ENCODE data around the gene COL4A2. TPM values are rescaled to one million over a fixed set of nuclear protein-coding genes. Genes with fewer than 3 reads are reported as not detected.

The COL4A2 gene
- total RNA-seq, 1 experiment from 2014 or later: 74.5 TPM

- ATAC-seq: no peak
- Histone ChIP-seq H3K79me2 (ENCODE audit: low read length) (peaks cover 17% of the 10 kb centered on the region), H3K9me2 (replicated peaks; ENCODE audit: low read length) (no peaks in the 10 kb centered on the region), H3F3A (ENCODE audit: low read length, unreplicated experiment) (no peaks in the 10 kb centered on the region), H3K4me1 (ENCODE audit: insufficient read depth, low read length) (no peaks in the 10 kb centered on the region), H3K4me3 (ENCODE audit: low read length) (no peak overlapping the region), H2AFZ (ENCODE audit: low read length) (no peak overlapping the region), H4K20me1 (ENCODE audit: low read length) (no peaks in the 10 kb centered on the region), H3K27me3 (ENCODE audit: low read length) (no peaks in the 10 kb centered on the region), H3K27ac (ENCODE audit: low read length) (no peak overlapping the region), H3K9me3 (ENCODE audit: low read length) (no peaks in the 10 kb centered on the region), H3K9ac (ENCODE audit: low read length) (no peak overlapping the region), H3K36me3 (ENCODE audit: low read depth, low read length) (no peaks in the 10 kb centered on the region), H3K4me2 (ENCODE audit: low read length) (no peak overlapping the region)
- ChIA-PET POLR2A (ENCODE audit: unreplicated experiment) (no interaction called here), CTCF (no interaction called here)
- DNase-seq: no peak
- no peak for TF ChIP-seq EZH2 (IDR thresholded peaks at IDR 0.05; ENCODE audit: low read length, unreplicated experiment)
- TF ChIP-seq EZH2phosphoT487 (IDR thresholded peaks at IDR 0.05; ENCODE audit: borderline replicate concordance, low read length): no peak
- no peak for TF ChIP-seq CTCF (conservative IDR thresholded peaks at IDR 0.05; ENCODE audit: low read depth, low read length)
- intact Hi-C loops (cut with micrococcal nuclease): no loop called here
- no TSS peak for BruUV-seq (replicated peaks)
Observed at GRCh38 chr13:110329258-110329657, 22.2 kb downstream of the COL4A2 start.

GRCh38 chr13:110329798-110330461, 22.8 kb downstream of the COL4A2 start:
- Histone ChIP-seq H4K20me1 (ENCODE audit: low read length) (no peaks in the 10 kb centered on the region), H3K9ac (ENCODE audit: low read length) (no peak overlapping the region), H3K4me1 (ENCODE audit: insufficient read depth, low read length) (no peaks in the 10 kb centered on the region), H3K4me2 (ENCODE audit: low read length) (no peak overlapping the region), H3K9me2 (replicated peaks; ENCODE audit: low read length) (no peaks in the 10 kb centered on the region), H3K9me3 (ENCODE audit: low read length) (no peaks in the 10 kb centered on the region), H3K36me3 (ENCODE audit: low read depth, low read length) (no peaks in the 10 kb centered on the region), H3K27ac (ENCODE audit: low read length) (no peak overlapping the region), H3K4me3 (ENCODE audit: low read length) (no peak overlapping the region), H3K79me2 (ENCODE audit: low read length) (peaks cover 11% of the 10 kb centered on the region; the same call in 1 of the 2 replicates), H2AFZ (ENCODE audit: low read length) (no peak overlapping the region), H3F3A (ENCODE audit: low read length, unreplicated experiment) (no peaks in the 10 kb centered on the region), H3K27me3 (ENCODE audit: low read length) (no peaks in the 10 kb centered on the region)
- TF ChIP-seq EZH2phosphoT487 (IDR thresholded peaks at IDR 0.05; ENCODE audit: borderline replicate concordance, low read length) (no peak), EZH2 (IDR thresholded peaks at IDR 0.05; ENCODE audit: low read length, unreplicated experiment) (no peak), CTCF (conservative IDR thresholded peaks at IDR 0.05; ENCODE audit: low read depth, low read length) (no peak)
- ChIA-PET POLR2A (ENCODE audit: unreplicated experiment) (no interaction called here), CTCF (no interaction called here)
- DNase-seq (no peak), ATAC-seq (no peak)
- intact Hi-C loops (cut with micrococcal nuclease): no loop called here
- no TSS peak for BruUV-seq (replicated peaks)

- H3K27me3 ChIP-seq (ENCODE audit: low read length): no peaks in the 10 kb centered on the region
- intact Hi-C loops (cut with micrococcal nuclease): no loop called here
- no peaks in the 10 kb centered on the region for H3K9me3 ChIP-seq (ENCODE audit: low read length)
- H3F3A ChIP-seq (ENCODE audit: low read length, unreplicated experiment): no peaks in the 10 kb centered on the region
- ChIA-PET POLR2A (ENCODE audit: unreplicated experiment) (no interaction called here), CTCF (no interaction called here)
- BruUV-seq (replicated peaks): no TSS peak
- no peak overlapping the region for H2AFZ ChIP-seq (ENCODE audit: low read length)
- H3K9me2 ChIP-seq (replicated peaks; ENCODE audit: low read length): no peaks in the 10 kb centered on the region
- ATAC-seq (no peak), DNase-seq (no peak)
- H3K36me3 ChIP-seq (ENCODE audit: low read depth, low read length): no peaks in the 10 kb centered on the region
- H3K4me2 ChIP-seq (ENCODE audit: low read length): no peak overlapping the region
- no peak for TF ChIP-seq CTCF (conservative IDR thresholded peaks at IDR 0.05; ENCODE audit: low read depth, low read length)
- no peak for TF ChIP-seq EZH2phosphoT487 (IDR thresholded peaks at IDR 0.05; ENCODE audit: borderline replicate concordance, low read length)
- no peak for TF ChIP-seq EZH2 (IDR thresholded peaks at IDR 0.05; ENCODE audit: low read length, unreplicated experiment)
- 0 out of 2 replicates have a peak, but pooled peaks cover 4% of the 10 kb centered on the region for H3K79me2 ChIP-seq (ENCODE audit: low read length)
- no peaks in the 10 kb centered on the region for H4K20me1 ChIP-seq (ENCODE audit: low read length)
- H3K9ac ChIP-seq (ENCODE audit: low read length): no peak overlapping the region
- no peaks in the 10 kb centered on the region for H3K4me1 ChIP-seq (ENCODE audit: insufficient read depth, low read length)
- no peak overlapping the region for H3K27ac ChIP-seq (ENCODE audit: low read length)
- H3K4me3 ChIP-seq (ENCODE audit: low read length): no peak overlapping the region
Observed at GRCh38 chr13:110330491-110331011, 23.5 kb downstream of the COL4A2 start.
